ENCODE results near the gene PCDHA2. TPM values are rescaled to one million over a fixed set of nuclear protein-coding genes. Genes with fewer than 3 reads are reported as not detected.
"Not testable (repeated sequence)": the region's sequence is repeated elsewhere in the genome, so short reads cannot be mapped to it uniquely, and the experiment has no call there.

PCDHA2 gene
- total RNA-seq, 3 donors from 2014 or later: 0.32 TPM; not detected in 2

GRCh38 chr5:140808889-140809291, 14.2 kb downstream of the PCDHA2 start:
- H3K4me1 ChIP-seq (ENCODE audit: low read depth): no peaks in the 10 kb centered on the region
- H3K9me3 ChIP-seq: peaks cover 45% of the 10 kb centered on the region
- TF ChIP-seq, protein P1, sequence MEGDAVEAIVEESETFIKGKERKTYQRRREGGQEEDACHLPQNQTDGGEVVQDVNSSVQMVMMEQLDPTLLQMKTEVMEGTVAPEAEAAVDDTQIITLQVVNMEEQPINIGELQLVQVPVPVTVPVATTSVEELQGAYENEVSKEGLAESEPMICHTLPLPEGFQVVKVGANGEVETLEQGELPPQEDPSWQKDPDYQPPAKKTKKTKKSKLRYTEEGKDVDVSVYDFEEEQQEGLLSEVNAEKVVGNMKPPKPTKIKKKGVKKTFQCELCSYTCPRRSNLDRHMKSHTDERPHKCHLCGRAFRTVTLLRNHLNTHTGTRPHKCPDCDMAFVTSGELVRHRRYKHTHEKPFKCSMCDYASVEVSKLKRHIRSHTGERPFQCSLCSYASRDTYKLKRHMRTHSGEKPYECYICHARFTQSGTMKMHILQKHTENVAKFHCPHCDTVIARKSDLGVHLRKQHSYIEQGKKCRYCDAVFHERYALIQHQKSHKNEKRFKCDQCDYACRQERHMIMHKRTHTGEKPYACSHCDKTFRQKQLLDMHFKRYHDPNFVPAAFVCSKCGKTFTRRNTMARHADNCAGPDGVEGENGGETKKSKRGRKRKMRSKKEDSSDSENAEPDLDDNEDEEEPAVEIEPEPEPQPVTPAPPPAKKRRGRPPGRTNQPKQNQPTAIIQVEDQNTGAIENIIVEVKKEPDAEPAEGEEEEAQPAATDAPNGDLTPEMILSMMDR (IDR thresholded peaks at IDR 0.05): no peak
- H3K36me3 ChIP-seq (ENCODE audit: low read depth): no peaks in the 10 kb centered on the region
- no peak overlapping the region for H3K4me3 ChIP-seq
- DNase-seq (peak in 1 of 3 donors; percentile 34), ATAC-seq (no peak)
- intact Hi-C loops (cut with DNase I, micrococcal nuclease): no loop called here

- intact Hi-C loops (cut with DNase I, micrococcal nuclease): no loop called here
- no peaks in the 10 kb centered on the region for H3K4me1 ChIP-seq (ENCODE audit: low read depth)
- H3K4me3 ChIP-seq: no peak within 1 kb of the TSS
- no peaks in the 10 kb centered on the region for H3K36me3 ChIP-seq (ENCODE audit: low read depth)
- TF ChIP-seq, protein P1 (IDR thresholded peaks at IDR 0.05): no peak
- no peak for ATAC-seq
- DNase-seq: peak in 1 of 3 donors; percentile 26
- peaks cover 31% of the 10 kb centered on the region for H3K9me3 ChIP-seq
Observed at GRCh38 chr5:140821375-140822280, 27.0 kb downstream of the PCDHA2 start, which contains the start of gene PCDHA5. Gene PCDHA5, plus strand, starts transcription at chr5:140821613.

GRCh38 chr5:140822281-140822629, 27.6 kb downstream of the PCDHA2 start:
- ATAC-seq (no peak), DNase-seq (no peak)
- intact Hi-C loops (cut with DNase I, micrococcal nuclease): no loop called here
- Histone ChIP-seq H3K36me3 (ENCODE audit: low read depth) (no peaks in the 10 kb centered on the region), H3K4me3 (no peak overlapping the region), H3K4me1 (ENCODE audit: low read depth) (no peaks in the 10 kb centered on the region), H3K9me3 (peaks cover 29% of the 10 kb centered on the region)
- TF ChIP-seq, protein P1 (IDR thresholded peaks at IDR 0.05): no peak

- H3K4me1 ChIP-seq (ENCODE audit: low read depth); H3K36me3 ChIP-seq (ENCODE audit: low read depth); intact Hi-C loops (cut with DNase I, micrococcal nuclease); ATAC-seq; H3K4me3 ChIP-seq: not testable (repeated sequence)
- DNase-seq: peak in 1 of 3 donors; percentile 36
- peaks cover 35% of the 10 kb centered on the region for H3K9me3 ChIP-seq
Observed at GRCh38 chr5:140822969-140823368, 28.3 kb downstream of the PCDHA2 start.

DNA sequence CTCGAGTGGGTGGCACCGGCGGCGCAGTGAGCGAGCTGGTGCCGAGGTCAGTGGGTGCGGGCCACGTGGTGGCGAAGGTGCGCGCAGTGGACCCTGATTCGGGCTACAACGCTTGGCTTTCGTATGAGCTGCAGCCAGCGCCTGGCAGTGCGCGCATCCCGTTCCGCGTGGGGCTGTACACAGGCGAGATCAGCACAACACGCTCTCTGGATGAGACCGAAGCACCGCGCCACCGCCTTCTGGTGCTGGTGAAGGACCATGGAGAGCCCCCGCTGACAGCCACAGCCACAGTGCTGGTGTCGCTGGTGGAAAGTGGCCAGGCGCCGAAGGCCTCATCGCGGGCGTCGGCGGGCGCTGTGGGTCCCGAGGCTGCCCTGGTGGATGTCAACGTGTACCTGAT, 28.8 kb downstream of the PCDHA2 start:
- Histone ChIP-seq H3K4me3 (no peak overlapping the region), H3K9me3 (peaks cover 40% of the 10 kb centered on the region), H3K4me1 (ENCODE audit: low read depth) (no peaks in the 10 kb centered on the region), H3K36me3 (ENCODE audit: low read depth) (no peaks in the 10 kb centered on the region)
- ATAC-seq (no peak), DNase-seq (peak in 1 of 3 donors; percentile 44)
- TF ChIP-seq, protein P1 (IDR thresholded peaks at IDR 0.05): no peak
- intact Hi-C loops (cut with DNase I, micrococcal nuclease): no loop called here

- peaks cover 44% of the 10 kb centered on the region for H3K9me3 ChIP-seq
- ATAC-seq: no peak
Observed at GRCh38 chr5:140827704-140828361, 33.2 kb downstream of the PCDHA2 start, which contains the start of gene PCDHA6. Gene PCDHA6, plus strand, starts transcription at chr5:140827960. Its CDS starts 132 bp downstream, at chr5:140828092.

More at GRCh38 chr5:140827704-140828361, 33.2 kb downstream of the PCDHA2 start, which contains the start of gene PCDHA6:
- DNase-seq: no peak
- intact Hi-C loops (cut with DNase I, micrococcal nuclease): no loop called here
- Histone ChIP-seq H3K4me1 (ENCODE audit: low read depth) (no peaks in the 10 kb centered on the region), H3K36me3 (ENCODE audit: low read depth) (no peaks in the 10 kb centered on the region), H3K4me3 (no peak within 1 kb of the TSS)
- TF ChIP-seq, protein P1 (IDR thresholded peaks at IDR 0.05): no peak
